Muscle of leg (tissue), 11 donors: ENCODE results near the gene ATP13A2. TPM values are rescaled to one million over a fixed set of nuclear protein-coding genes. Genes with fewer than 3 reads are reported as not detected.

Experiments
- DNase-seq: peaks from one replicate; pipeline ENCODE4 v3.0.0; 2013
- H3K27ac ChIP-seq: one replicate; pipeline ENCODE4 v1.5.1; 2013; ENCODE audit warnings: mild to moderate bottlenecking, low read length, control low read depth
- H3K27me3 ChIP-seq: one replicate; pipeline ENCODE4 v1.6.1; 2013; ENCODE audit warnings: low read length; ENCODE audit not compliant: control insufficient read depth, insufficient read depth
- H3K36me3 ChIP-seq: one replicate; pipeline ENCODE4 v1.6.1; 2013; ENCODE audit warnings: low read length; ENCODE audit not compliant: control insufficient read depth, insufficient read depth
- H3K4me1 ChIP-seq: one replicate; pipeline ENCODE4 v1.6.1; 2013; ENCODE audit warnings: low read length; ENCODE audit not compliant: control insufficient read depth, insufficient read depth
- H3K4me3 ChIP-seq: one replicate; pipeline ENCODE4 v1.5.1; 2013; ENCODE audit warnings: low read length, control low read depth
- H3K9me3 ChIP-seq: replicated peaks from 2 replicates; pipeline ENCODE4 v1.6.1; 2013; ENCODE audit warnings: low read depth, low read length; ENCODE audit not compliant: control insufficient read depth
- WGBS: methylation state at CpG from one replicate; pipeline ENCODE4 v1.1.5; 2013; ENCODE audit warnings: missing lambda C conversion rate; ENCODE audit not compliant: insufficient coverage; 5-methylcytosine and 5-hydroxymethylcytosine counted together
- polyA plus RNA-seq, 8 donors: library from polyadenylated mRNA; unstranded; fragments of 120-200 nt; gene quantifications; one replicate each; pipeline versions ENCODE4 v1.2.1 to v1.2.3, GENCODE V29; 2013; ENCODE audit warnings: inconsistent platforms in 1 of 8, low replicate concordance in 1 of 8; ENCODE audit not compliant: insufficient read length in 8 of 8, insufficient read depth in 1 of 8
- total RNA-seq: library from RNA; stranded (reverse); fragments of 120-200 nt; gene quantifications from one replicate; pipeline ENCODE4 v1.2.4, GENCODE V29; 2013

ATP13A2 gene
- total and polyA plus RNA-seq, 9 donors = 8.8 to 25.0 (median 20.8) TPM

- WGBS = 50% methylated on average over 1 of the region's 1 CpG
Observed at GRCh38 chr1:17018849-17019248, 7.1 kb upstream of the ATP13A2 start.

GRCh38 chr1:17017435-17017834, 5.7 kb upstream of the ATP13A2 start:
- Histone ChIP-seq H3K4me1 (peaks cover 6% of the 10 kb centered on the region), H3K27me3 (no peaks in the 10 kb centered on the region), H3K4me3 (no peak overlapping the region), H3K27ac (no peak overlapping the region), H3K9me3 (no peaks in the 10 kb centered on the region), H3K36me3 (peaks cover 43% of the 10 kb centered on the region)
- WGBS = no CpG with 5 or more reads among the region's 7 CpGs
- no peak for DNase-seq

More at GRCh38 chr1:17018849-17019248, 7.1 kb upstream of the ATP13A2 start:
- DNase-seq = no peak
- H3K27ac ChIP-seq = no peak overlapping the region
- H3K9me3 ChIP-seq = no peaks in the 10 kb centered on the region
- H3K4me3 ChIP-seq = no peak overlapping the region
- no peaks in the 10 kb centered on the region for H3K4me1 ChIP-seq
- peaks cover 57% of the 10 kb centered on the region for H3K36me3 ChIP-seq
- H3K27me3 ChIP-seq = no peaks in the 10 kb centered on the region

DNA sequence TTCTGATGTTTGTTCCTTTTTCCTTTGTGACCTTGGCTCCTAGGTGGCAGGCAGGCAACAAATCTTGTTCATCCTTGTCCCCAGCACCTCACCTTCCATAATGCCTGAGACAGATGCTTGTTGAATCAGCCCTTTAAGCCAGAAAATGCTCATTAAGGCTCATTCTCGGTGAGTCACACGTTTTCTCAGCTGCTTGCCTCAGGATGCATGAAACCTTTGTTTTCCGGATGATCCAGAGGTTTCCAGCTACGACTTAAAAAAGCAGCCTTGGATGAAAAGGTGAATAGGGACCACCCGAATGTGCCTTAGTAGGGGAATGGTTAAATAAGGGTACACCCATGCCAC, 4.6 kb upstream of the ATP13A2 start:
- H3K4me3 ChIP-seq = no peak overlapping the region
- WGBS = 52% methylated on average over 3 of the region's 5 CpGs
- peaks cover 11% of the 10 kb centered on the region for H3K4me1 ChIP-seq
- H3K27me3 ChIP-seq = no peaks in the 10 kb centered on the region
- no peak overlapping the region for H3K27ac ChIP-seq
- H3K36me3 ChIP-seq = peaks cover 34% of the 10 kb centered on the region
- DNase-seq = no peak
- H3K9me3 ChIP-seq = no peaks in the 10 kb centered on the region

- peaks cover 20% of the 10 kb centered on the region for H3K4me1 ChIP-seq
- H3K27me3 ChIP-seq = no peaks in the 10 kb centered on the region
- H3K27ac ChIP-seq = no peak overlapping the region
- WGBS = 25% methylated on average over 2 of the region's 10 CpGs
- H3K4me3 ChIP-seq = no peak overlapping the region
- H3K36me3 ChIP-seq = peaks cover 20% of the 10 kb centered on the region
- H3K9me3 ChIP-seq = no peaks in the 10 kb centered on the region
- DNase-seq = no peak
Observed at GRCh38 chr1:17014671-17015567, 3.2 kb upstream of the ATP13A2 start.

DNA sequence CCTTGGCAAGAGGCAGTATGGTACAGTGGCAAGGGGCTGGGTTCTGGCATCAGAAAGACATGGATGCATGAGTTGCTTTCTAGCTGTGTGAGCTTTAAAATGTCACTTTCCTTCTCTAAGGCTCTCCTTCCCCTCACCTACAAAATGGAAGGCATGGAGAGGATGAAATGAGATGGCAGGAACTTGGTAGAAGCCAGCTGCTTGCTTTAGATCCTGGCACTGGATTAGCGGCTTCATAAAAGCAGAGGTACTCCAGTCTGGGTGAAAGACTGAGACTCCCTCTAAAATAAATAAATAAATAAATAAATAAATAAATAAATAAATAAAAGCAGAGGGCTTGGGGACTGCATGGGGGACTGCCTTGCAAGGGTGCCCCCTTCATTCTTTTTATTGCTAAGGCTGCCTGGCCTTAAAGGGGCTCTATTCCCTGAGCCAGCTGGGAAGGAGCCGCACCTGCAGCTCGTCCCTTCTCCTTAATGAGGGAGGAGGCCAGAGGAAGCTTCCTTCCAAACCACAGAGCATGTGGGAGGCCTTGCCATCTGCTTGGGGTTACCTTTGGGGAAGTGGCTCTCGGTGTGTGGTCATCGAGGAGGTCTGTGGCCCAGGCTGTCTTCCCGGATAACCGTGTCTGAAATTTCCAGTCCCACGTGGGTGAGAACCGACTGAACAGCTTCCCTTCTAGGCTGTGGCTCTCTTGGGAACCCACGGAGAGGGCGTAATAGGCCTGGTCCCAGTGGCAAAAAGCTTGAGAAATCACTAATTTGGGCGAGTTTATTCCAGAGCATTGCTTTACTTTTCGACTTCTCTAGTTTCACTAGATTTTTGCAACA, 2.0 kb upstream of the ATP13A2 start:
- Histone ChIP-seq H3K27ac (no peak overlapping the region), H3K9me3 (no peaks in the 10 kb centered on the region), H3K36me3 (peaks cover 11% of the 10 kb centered on the region), H3K4me3 (no peak overlapping the region), H3K4me1 (peaks cover 27% of the 10 kb centered on the region), H3K27me3 (no peaks in the 10 kb centered on the region)
- 29% methylated on average over 9 of the region's 13 CpGs for WGBS
- peak; percentile 35 for DNase-seq

DNA sequence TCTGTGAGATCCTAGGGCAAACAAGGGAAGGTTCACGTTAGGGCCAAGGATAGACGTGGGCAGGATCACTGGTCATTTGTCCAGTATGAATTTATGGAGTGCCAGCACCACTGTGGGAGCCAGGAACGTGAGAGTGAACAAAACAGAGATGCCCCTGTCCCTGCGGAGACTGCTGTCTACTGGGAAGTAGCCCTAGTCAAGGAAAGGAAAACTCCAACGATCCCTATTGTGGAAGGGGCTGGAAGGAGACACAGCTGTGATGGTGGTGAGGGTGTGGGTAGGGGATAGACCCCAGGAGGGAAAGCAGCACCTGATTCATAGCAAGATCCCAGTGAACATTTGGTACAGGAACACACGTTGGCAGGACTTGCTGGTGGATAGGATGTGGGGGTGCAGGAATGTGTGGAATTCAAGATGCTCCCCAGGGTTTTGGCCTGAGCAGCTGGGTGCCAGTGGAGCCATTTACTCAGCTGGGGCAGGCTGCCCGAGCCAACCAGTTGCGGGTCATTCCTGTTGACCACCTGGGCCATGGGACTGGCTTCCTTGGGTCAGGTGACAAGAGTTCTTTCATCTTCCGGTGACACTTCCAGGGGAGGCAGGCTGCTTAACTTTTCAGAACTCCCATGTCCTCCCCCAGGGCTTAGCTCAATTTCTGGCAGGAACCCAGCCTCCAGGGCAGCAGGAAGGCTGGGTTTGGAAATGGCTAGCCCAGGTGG, 1.2 kb upstream of the ATP13A2 start:
- no peak for DNase-seq
- no peak overlapping the region for H3K27ac ChIP-seq
- H3K36me3 ChIP-seq = peaks cover 5% of the 10 kb centered on the region
- H3K4me1 ChIP-seq = peaks cover 27% of the 10 kb centered on the region
- H3K27me3 ChIP-seq = no peaks in the 10 kb centered on the region
- no peak overlapping the region for H3K4me3 ChIP-seq
- WGBS = 64% methylated on average over 8 of the region's 9 CpGs
- no peaks in the 10 kb centered on the region for H3K9me3 ChIP-seq

- Histone ChIP-seq H3K27ac (no peak overlapping the region), H3K9me3 (no peaks in the 10 kb centered on the region), H3K27me3 (no peaks in the 10 kb centered on the region), H3K36me3 (no peaks in the 10 kb centered on the region), H3K4me3 (peak overlapping the region; percentile 72), H3K4me1 (peaks cover 27% of the 10 kb centered on the region)
- WGBS = 0% methylated on average over 9 of the region's 15 CpGs
- no peak for DNase-seq
Observed at GRCh38 chr1:17011092-17011438, 663 bp downstream of the ATP13A2 start.

DNA sequence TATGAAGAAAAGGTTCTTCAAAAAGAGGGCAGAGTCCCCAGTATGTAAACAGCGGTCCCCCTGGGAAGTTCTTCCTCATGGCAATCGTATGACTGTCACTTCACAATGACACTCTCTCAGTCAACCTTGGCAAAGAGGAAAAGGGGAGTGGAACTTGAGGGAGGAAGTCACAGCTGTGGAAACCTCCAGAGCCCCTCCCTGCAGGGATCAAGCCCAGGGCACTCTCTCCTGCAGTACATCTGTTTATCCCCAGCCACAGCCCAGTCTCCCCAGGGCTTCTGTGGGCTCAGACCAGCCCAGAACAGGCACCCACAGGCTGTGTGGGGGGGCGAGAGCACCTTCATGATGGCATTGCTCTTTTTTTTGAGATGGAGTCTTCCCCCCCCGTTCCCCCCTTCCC, 2.0 kb downstream of the ATP13A2 start:
- H3K36me3 ChIP-seq = peaks cover 10% of the 10 kb centered on the region
- peaks cover 27% of the 10 kb centered on the region for H3K4me1 ChIP-seq
- H3K27me3 ChIP-seq = no peaks in the 10 kb centered on the region
- WGBS = no CpG with 5 or more reads among the region's 4 CpGs
- no peaks in the 10 kb centered on the region for H3K9me3 ChIP-seq
- no peak overlapping the region for H3K4me3 ChIP-seq
- peak; percentile 46 for DNase-seq
- no peak overlapping the region for H3K27ac ChIP-seq

- Histone ChIP-seq H3K36me3 (peaks cover 19% of the 10 kb centered on the region), H3K9me3 (no peaks in the 10 kb centered on the region), H3K27ac (no peak overlapping the region), H3K4me1 (peaks cover 27% of the 10 kb centered on the region), H3K27me3 (no peaks in the 10 kb centered on the region), H3K4me3 (no peak overlapping the region)
- no peak for DNase-seq
- 84% methylated on average over 5 of the region's 15 CpGs for WGBS
Observed at GRCh38 chr1:17008208-17008855, 3.4 kb downstream of the ATP13A2 start.
